HCT116 (cell line): Measurements from ENCODE around the gene LRRK2. TPM values are rescaled to one million over a fixed set of nuclear protein-coding genes. Genes with fewer than 3 reads are reported as not detected.

Source experiments
- ATAC-seq: fragments of 200-7000 bp; cut with Tn5 transposase; 2 replicates; pipeline ENCODE4 v1.9.1; 2020; ENCODE audit warnings: mild to moderate bottlenecking, moderate library complexity
- BruUV-seq: library from RNA; stranded (reverse); fragments of 400-500 nt; replicated peaks from 2 replicates; lab custom pipeline; 2021; lab: Mats Ljungman, UMichigan
- CTCF ChIA-PET: fragments of 300-600 bp; sonication (Branson Sonifier 250); formaldehyde crosslinking; loops from one replicate; lab custom pipeline; 2021; ENCODE audit warnings: antibody characterized with exemption; lab: Charles Lee
- POLR2A ChIA-PET: fragments of 300-600, 350-600 bp; sonication (Branson Sonifier 250); formaldehyde crosslinking; loops from one replicate; lab custom pipeline; 2021; ENCODE audit warnings: antibody characterized with exemption; lab: Charles Lee
- RAD21 ChIA-PET, 2 experiments: fragments of 300-600 bp; sonication (Branson Sonifier 250); formaldehyde crosslinking; loops; one replicate each; lab custom pipeline; 2023; ENCODE audit warnings: low total read pairs in 2 of 2; ENCODE audit not compliant: uncharacterized antibody in 2 of 2, unreplicated experiment in 2 of 2, low non-redundant PET in 1 of 2; lab: Charles Lee
- DNase-seq: peaks from one replicate; pipeline ENCODE4 v3.0.0-alpha.2; 2010; ENCODE audit warnings: low read depth, low spot score
- H2AFZ ChIP-seq: fragments of 200-600 bp; shearing (Covaris generic), sonication (generic); 2 replicates; pipeline ENCODE4 v1.6.1; 2017; ENCODE audit warnings: low read depth, mixed run types, mixed read lengths, antibody characterized with exemption, low read length; ENCODE audit not compliant: poor library complexity, severe bottlenecking
- H3K27ac ChIP-seq: 2 replicates; pipeline ENCODE4 v1.5.1; 2012; ENCODE audit warnings: low read depth, low read length
- H3K27me3 ChIP-seq: fragments of 200-600 bp; sonication (generic); 2 replicates; pipeline ENCODE4 v1.6.1; 2016; ENCODE audit warnings: mixed run types, low read length, mixed read lengths; ENCODE audit not compliant: insufficient read depth
- H3K36me3 ChIP-seq, 2 experiments: fragments of 200-500 bp in 1 of 2; fragments of 200-600 bp in 1 of 2; sonication (Bioruptor generic) in 1 of 2; sonication (generic) in 1 of 2; 2 replicates each; pipeline versions ENCODE4 v1.5.1 to v1.6.1; 2014 to 2016; ENCODE audit warnings: low read length in 2 of 2, inconsistent platforms in 1 of 2, mixed read lengths in 1 of 2, mixed run types in 1 of 2; ENCODE audit not compliant: insufficient read depth in 2 of 2, control insufficient read depth in 1 of 2
- H3K4me1 ChIP-seq, 2 experiments: fragments of 200-600 bp in 1 of 2; sonication (generic) in 1 of 2; 2 replicates each; pipeline versions ENCODE4 v1.5.1 to v1.6.1; 2012 to 2017; ENCODE audit warnings: low read length in 2 of 2, inconsistent platforms in 1 of 2, mild to moderate bottlenecking in 1 of 2, mixed read lengths in 1 of 2, mixed run types in 1 of 2, moderate library complexity in 1 of 2; ENCODE audit not compliant: insufficient read depth in 2 of 2, control insufficient read depth in 1 of 2
- H3K4me2 ChIP-seq: fragments of 200-600 bp; sonication (generic); 2 replicates; pipeline ENCODE4 v1.6.1; 2017; ENCODE audit warnings: mixed run types, low read length, mixed read lengths
- H3K4me3 ChIP-seq, 2 experiments: fragments of 200-600 bp in 1 of 2; sonication (generic) in 1 of 2; replicated peaks in 1 of 2; 2 replicates each; pipeline ENCODE4 v1.5.1; 2011 to 2016; ENCODE audit warnings: low read length in 2 of 2, control low read depth in 1 of 2, low read depth in 1 of 2, mild to moderate bottlenecking in 1 of 2, mixed read lengths in 1 of 2, mixed run types in 1 of 2
- H3K79me2 ChIP-seq: fragments of 200-600 bp; sonication (generic); 2 replicates; pipeline ENCODE4 v1.6.1; 2017; ENCODE audit warnings: mild to moderate bottlenecking, mixed run types, low read length, moderate library complexity, mixed read lengths; ENCODE audit not compliant: insufficient read depth
- H3K9ac ChIP-seq: fragments of 200-600 bp; sonication (generic); 2 replicates; pipeline ENCODE4 v1.6.1; 2016; ENCODE audit warnings: low read length, mixed read lengths
- H3K9me2 ChIP-seq: fragments of 200-600 bp; sonication (generic), shearing (Covaris generic); 2 replicates; pipeline ENCODE4 v1.6.1; 2017; ENCODE audit warnings: mixed run types, mild to moderate bottlenecking, moderate library complexity; ENCODE audit not compliant: insufficient read depth
- H3K9me3 ChIP-seq, 2 experiments: fragments of 200-500 bp in 1 of 2; fragments of 200-600 bp in 1 of 2; sonication (Bioruptor generic) in 1 of 2; sonication (generic) in 1 of 2; 2 replicates each; pipeline ENCODE4 v1.6.1; 2014 to 2017; ENCODE audit warnings: low read length in 2 of 2, mixed read lengths in 2 of 2, inconsistent platforms in 1 of 2, low read depth in 1 of 2, mild to moderate bottlenecking in 1 of 2, mixed run types in 1 of 2, moderate library complexity in 1 of 2; ENCODE audit not compliant: control insufficient read depth in 1 of 2, insufficient read depth in 1 of 2
- H4K20me1 ChIP-seq: fragments of 200-600 bp; sonication (generic), shearing (Covaris generic); 2 replicates; pipeline ENCODE4 v1.6.1; 2017; ENCODE audit warnings: mixed run types, mild to moderate bottlenecking, moderate library complexity; ENCODE audit not compliant: insufficient read depth
- CBX3 ChIP-seq: IDR thresholded peaks from 2 replicates; pipeline ENCODE4 v1.6.1; 2012; ENCODE audit warnings: low read depth
- EZH2phosphoT487 ChIP-seq: fragments of 200-600 bp; IDR thresholded peaks from 2 replicates; pipeline ENCODE4 v1.6.1; 2018; ENCODE audit warnings: antibody characterized with exemption, borderline replicate concordance
- FOSL1 ChIP-seq: IDR thresholded peaks from 2 replicates; pipeline ENCODE4 v1.6.1; 2012; ENCODE audit warnings: low read depth
- POLR2AphosphoS5 ChIP-seq: IDR thresholded peaks from 2 replicates; pipeline ENCODE4 v1.6.1; 2011; ENCODE audit warnings: mild to moderate bottlenecking, low read depth, low read length, moderate library complexity
- RAD21 ChIP-seq: IDR thresholded peaks from 2 replicates; pipeline ENCODE4 v1.6.1; 2012; ENCODE audit warnings: low read depth, mild to moderate bottlenecking
- YY1 ChIP-seq: IDR thresholded peaks from 2 replicates; pipeline ENCODE4 v1.6.1; 2011; ENCODE audit warnings: low read length, low read depth, moderate library complexity, mild to moderate bottlenecking; ENCODE audit not compliant: insufficient replicate concordance; ENCODE audit errors: extremely low read depth
- ZFX ChIP-seq: fragments of 450-650 bp; IDR thresholded peaks from 2 replicates; pipeline ENCODE4 v1.6.1; 2017
- ZNF274 ChIP-seq: fragments of 200-500 bp; sonication (Bioruptor generic); IDR thresholded peaks from 2 replicates; pipeline ENCODE4 v1.6.1; 2014; ENCODE audit warnings: mild to moderate bottlenecking, low read depth, low read length, inconsistent platforms
- intact Hi-C: fragments of 100-400 bp; cut with micrococcal nuclease; formaldehyde crosslinking; loops from 2 replicates; pipeline ENCODE4 v1.10.0; 2022
- total RNA-seq: library from RNA; stranded (reverse); gene quantifications from one replicate; pipeline ENCODE4 v1.2.1, GENCODE V29; 2021; ENCODE audit not compliant: unreplicated experiment
- TF ChIP-seq, protein P1 (sequence below): IDR thresholded peaks from 2 replicates; pipeline ENCODE4 v1.6.1; 2011; ENCODE audit warnings: mild to moderate bottlenecking, low read length, moderate library complexity; ENCODE audit not compliant: insufficient replicate concordance; ENCODE audit errors: extremely low read depth

LRRK2 gene
- total RNA-seq, 1 experiment from 2014 or later: 0.20 TPM

DNA sequence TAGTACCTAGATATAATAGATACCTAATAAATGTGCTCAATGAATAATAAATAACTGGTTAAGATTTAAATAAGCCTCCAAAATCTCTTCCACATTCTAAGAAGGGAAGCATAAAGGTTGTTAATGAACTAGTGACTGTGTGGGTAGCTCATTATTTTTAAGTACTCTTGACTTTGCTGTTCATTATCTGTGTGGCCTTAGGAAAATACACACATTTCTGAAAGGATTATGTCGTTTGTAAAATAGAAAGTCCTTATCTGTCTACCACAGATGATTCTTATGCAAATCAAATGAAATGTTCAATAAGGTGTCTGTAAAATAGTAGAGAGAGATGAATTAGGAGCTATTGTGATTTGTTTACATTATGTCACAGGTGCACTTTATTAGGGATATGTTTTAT is 119.5 kb downstream of the LRRK2 start:
- no peak for TF ChIP-seq YY1
- no peak for TF ChIP-seq CBX3
- no peak for TF ChIP-seq EZH2phosphoT487
- TF ChIP-seq POLR2AphosphoS5: no peak
- no peak for TF ChIP-seq ZNF274
- no peak for TF ChIP-seq RAD21
- TF ChIP-seq, protein P1, sequence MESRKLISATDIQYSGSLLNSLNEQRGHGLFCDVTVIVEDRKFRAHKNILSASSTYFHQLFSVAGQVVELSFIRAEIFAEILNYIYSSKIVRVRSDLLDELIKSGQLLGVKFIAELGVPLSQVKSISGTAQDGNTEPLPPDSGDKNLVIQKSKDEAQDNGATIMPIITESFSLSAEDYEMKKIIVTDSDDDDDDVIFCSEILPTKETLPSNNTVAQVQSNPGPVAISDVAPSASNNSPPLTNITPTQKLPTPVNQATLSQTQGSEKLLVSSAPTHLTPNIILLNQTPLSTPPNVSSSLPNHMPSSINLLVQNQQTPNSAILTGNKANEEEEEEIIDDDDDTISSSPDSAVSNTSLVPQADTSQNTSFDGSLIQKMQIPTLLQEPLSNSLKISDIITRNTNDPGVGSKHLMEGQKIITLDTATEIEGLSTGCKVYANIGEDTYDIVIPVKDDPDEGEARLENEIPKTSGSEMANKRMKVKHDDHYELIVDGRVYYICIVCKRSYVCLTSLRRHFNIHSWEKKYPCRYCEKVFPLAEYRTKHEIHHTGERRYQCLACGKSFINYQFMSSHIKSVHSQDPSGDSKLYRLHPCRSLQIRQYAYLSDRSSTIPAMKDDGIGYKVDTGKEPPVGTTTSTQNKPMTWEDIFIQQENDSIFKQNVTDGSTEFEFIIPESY: no peak
- TF ChIP-seq ZFX: no peak
- TF ChIP-seq FOSL1: no peak
- CTCF ChIA-PET: no interaction called here
- Histone ChIP-seq H2AFZ (no peak overlapping the region), H3K9me2 (0 out of 2 replicates have a peak, but pooled peaks cover 4% of the 10 kb centered on the region), H3K9me3 (no peaks in the 10 kb centered on the region), H3K4me1 (no peaks in the 10 kb centered on the region), H3K36me3 (no peaks in the 10 kb centered on the region), H3K27ac (no peak overlapping the region), H3K27me3 (no peaks in the 10 kb centered on the region), H3K79me2 (no peaks in the 10 kb centered on the region), H3K4me3 (no peak overlapping the region), H3K9ac (no peak overlapping the region), H3K4me2 (no peak overlapping the region), H4K20me1 (no peaks in the 10 kb centered on the region; the same call in 1 of the 2 replicates)
- RAD21 ChIA-PET: no interaction called here
- POLR2A ChIA-PET: no interaction called here
- intact Hi-C loops: no loop called here
- no peak for DNase-seq
- BruUV-seq: no TSS peak
- ATAC-seq: no peak
